Esophagus (tissue), 2 donors: ENCODE results near the gene ARHGAP10. TPM values are rescaled to one million over a fixed set of nuclear protein-coding genes. Genes with fewer than 3 reads are reported as not detected.
"Not testable (repeated sequence)": the region's sequence is repeated elsewhere in the genome, so short reads cannot be mapped to it uniquely, and the experiment has no call there.

Experiments used
- H3K27ac ChIP-seq, 2 donors: one replicate each; pipeline ENCODE4 v1.5.1; 2013; ENCODE audit warnings: low read depth in 2 of 2, mild to moderate bottlenecking in 2 of 2, inconsistent platforms in 1 of 2, low read length in 1 of 2, moderate library complexity in 1 of 2
- H3K27me3 ChIP-seq, 2 donors: one replicate each; pipeline ENCODE4 v1.6.1; 2013; ENCODE audit warnings: low read length in 2 of 2, control low read depth in 1 of 2, mild to moderate bottlenecking in 1 of 2; ENCODE audit not compliant: insufficient read depth in 2 of 2, control insufficient read depth in 1 of 2
- H3K36me3 ChIP-seq, 2 donors: one replicate each; pipeline ENCODE4 v1.6.1; 2013; ENCODE audit warnings: low read length in 1 of 2; ENCODE audit not compliant: control insufficient read depth in 2 of 2, insufficient read depth in 2 of 2
- H3K4me1 ChIP-seq, 2 donors: one replicate each; pipeline ENCODE4 v1.6.1; 2013; ENCODE audit warnings: low read length in 1 of 2; ENCODE audit not compliant: control insufficient read depth in 2 of 2, insufficient read depth in 2 of 2
- H3K4me3 ChIP-seq, 2 donors: one replicate each; pipeline ENCODE4 v1.5.1; 2013; ENCODE audit warnings: low read length in 2 of 2, mild to moderate bottlenecking in 2 of 2, low read depth in 1 of 2, moderate library complexity in 1 of 2
- H3K9me3 ChIP-seq, 2 donors: one replicate each; pipeline ENCODE4 v1.6.1; 2013; ENCODE audit warnings: mild to moderate bottlenecking in 2 of 2, low read depth in 1 of 2, low read length in 1 of 2, moderate library complexity in 1 of 2; ENCODE audit not compliant: control insufficient read depth in 2 of 2, insufficient read depth in 1 of 2
- WGBS, 2 donors: extraction: QIAGEN DNeasy Blood & Tissue Kit; methylation state at CpG; one replicate each; pipeline ENCODE4 v1.1.7; 2013; 5-methylcytosine and 5-hydroxymethylcytosine counted together
- polyA plus RNA-seq, 2 donors: library from polyadenylated mRNA; stranded (reverse); fragments of 200-250 nt; gene quantifications; one replicate each; pipeline ENCODE4 v1.2.3, GENCODE V29; 2013
- donor health status: healthy with polysubstance abuse.
- donor health status: Bipolar disorder and iron deficiency.

Gene ARHGAP10
- polyA plus RNA-seq, 2 donors: 31.2 to 53.9 TPM

DNA sequence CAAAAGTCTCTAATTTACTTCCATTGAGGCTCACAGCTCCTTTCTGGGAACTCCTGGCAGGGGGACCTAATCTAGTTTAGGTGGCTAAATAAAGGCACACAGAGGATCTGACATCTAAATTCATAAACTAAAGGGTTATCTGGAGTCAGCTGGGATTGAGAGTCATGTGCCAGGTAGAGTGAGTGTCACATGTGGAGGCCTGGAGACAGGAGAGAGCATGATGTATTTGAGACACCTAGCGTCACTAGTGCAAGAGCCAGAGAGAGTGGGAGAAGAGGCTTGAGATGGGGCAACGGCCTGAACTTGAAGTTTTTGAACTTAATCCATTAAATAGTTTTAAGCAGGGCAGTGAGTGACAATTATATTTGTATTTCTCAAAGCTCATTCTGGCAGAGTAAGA, 152.6 kb downstream of the ARHGAP10 start:
- no peaks in the 10 kb centered on the region for H3K4me1 ChIP-seq
- no peak overlapping the region for H3K27ac ChIP-seq
- H3K27me3 ChIP-seq: no peaks in the 10 kb centered on the region
- peaks cover 3 to 5% of the 10 kb centered on the region in 2 donors for H3K36me3 ChIP-seq
- WGBS, 2 donors: 97 to 98% methylated on average over 2 of the region's 2 CpGs
- no peaks in the 10 kb centered on the region for H3K9me3 ChIP-seq
- H3K4me3 ChIP-seq: no peak overlapping the region

DNA sequence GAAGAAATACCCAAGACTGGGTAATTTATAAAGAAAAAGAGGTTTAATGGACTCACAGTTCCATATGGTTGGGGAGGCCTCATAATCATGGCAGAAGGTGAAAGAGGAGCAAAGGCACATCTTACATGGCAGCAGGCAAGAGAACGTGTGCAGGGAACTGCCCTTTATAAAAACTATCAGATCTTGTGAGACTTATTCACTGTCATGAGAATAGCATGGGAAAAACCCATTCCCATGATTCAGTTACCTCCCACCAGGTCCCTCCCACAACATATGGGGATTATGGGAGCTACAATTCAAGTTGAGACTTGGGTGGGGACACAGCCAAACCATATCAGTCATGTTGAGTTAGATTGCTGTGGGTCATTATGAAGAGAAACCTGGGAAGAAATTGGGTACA, 153.3 kb downstream of the ARHGAP10 start:
- H3K27me3 ChIP-seq, H3K9me3 ChIP-seq, H3K4me1 ChIP-seq, H3K36me3 ChIP-seq, H3K4me3 ChIP-seq, H3K27ac ChIP-seq: not testable (repeated sequence)
- WGBS, 2 donors: 97 to 100% methylated on average over 1 of the region's 1 CpG

DNA sequence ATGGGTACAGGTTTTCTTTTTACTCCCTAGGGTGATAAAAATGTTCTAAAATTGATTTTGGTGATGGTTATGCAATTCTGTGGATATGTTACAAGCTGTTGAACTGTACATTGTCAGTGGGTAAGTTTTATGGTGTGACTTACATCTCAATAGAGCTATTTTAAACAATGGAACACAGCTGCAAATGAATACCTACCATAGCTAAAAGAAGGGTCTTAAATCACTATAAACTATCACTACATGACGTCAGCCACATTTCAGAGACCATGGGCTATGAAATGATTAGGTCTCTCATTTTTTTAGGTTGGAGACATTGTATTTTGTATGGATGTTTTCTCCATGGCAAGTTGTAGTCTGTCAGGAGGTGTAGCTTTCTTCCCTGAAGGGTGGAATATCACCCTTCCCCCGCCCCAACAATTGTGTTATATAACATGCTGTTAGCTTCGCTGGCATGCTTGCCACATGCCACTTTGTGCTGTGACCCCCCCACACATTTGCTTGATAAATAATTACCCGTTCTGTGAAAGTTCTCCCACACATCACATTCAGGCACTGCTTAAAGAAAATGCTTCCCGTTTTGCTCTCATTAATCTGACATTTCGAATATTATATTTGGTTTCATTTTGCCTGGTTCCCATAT, 159.7 kb downstream of the ARHGAP10 start:
- WGBS, 2 donors: 89 to 90% methylated on average over 6 of the region's 6 CpGs
- Histone ChIP-seq H3K27ac (no peak overlapping the region), H3K9me3 (no peaks in the 10 kb centered on the region), H3K4me1 (no peaks in the 10 kb centered on the region), H3K27me3 (no peaks in the 10 kb centered on the region), H3K36me3 (peaks cover 3% of the 10 kb centered on the region in 2 donors), H3K4me3 (no peak overlapping the region)

DNA sequence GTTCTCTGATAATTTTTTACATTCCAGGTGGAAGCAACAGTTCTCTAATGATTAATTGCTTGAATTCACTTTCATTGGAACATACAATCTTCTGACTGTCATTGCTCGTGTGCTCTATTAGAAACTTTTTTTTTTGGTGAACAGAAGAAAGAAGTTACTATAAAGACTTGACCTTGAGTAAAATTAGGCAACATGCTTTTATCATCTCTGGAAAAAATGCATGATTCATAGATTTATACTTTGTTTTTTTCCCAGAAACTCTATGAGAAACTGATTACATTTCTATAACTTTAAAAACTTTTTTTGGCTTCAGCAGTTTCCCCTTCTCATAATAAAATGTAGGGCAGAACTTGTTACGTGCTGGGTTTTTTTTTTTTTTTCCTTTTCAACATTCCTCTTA, 167.6 kb downstream of the ARHGAP10 start:
- Histone ChIP-seq H3K27ac (no peak overlapping the region), H3K4me1 (peaks cover 0 to 2% of the 10 kb centered on the region in 2 donors), H3K36me3 (no peaks in the 10 kb centered on the region), H3K9me3 (no peaks in the 10 kb centered on the region), H3K27me3 (no peaks in the 10 kb centered on the region), H3K4me3 (no peak overlapping the region)
- 45 to 50% methylated on average over 2 of the region's 2 CpGs for WGBS, 2 donors

DNA sequence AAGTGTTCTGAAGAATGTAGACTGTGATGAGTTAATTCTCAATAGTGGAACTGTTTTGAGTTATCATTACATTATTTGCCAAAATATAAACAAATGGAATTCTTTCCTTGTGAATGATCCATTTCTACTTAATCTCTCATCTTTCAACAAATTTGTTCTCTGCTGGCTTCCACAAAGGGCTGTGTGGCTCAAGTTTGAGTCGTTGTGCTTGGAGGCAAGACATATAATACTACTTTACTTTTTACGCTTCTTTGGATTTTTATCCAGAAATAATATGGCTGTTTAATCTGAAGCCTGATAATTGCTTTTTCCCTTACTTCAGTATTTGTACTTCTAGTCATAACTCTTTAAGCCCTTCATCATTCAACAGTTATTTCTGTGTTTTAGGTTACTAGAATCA, 169.5 kb downstream of the ARHGAP10 start:
- H3K4me1 ChIP-seq: peaks cover 0 to 2% of the 10 kb centered on the region in 2 donors
- no peaks in the 10 kb centered on the region for H3K27me3 ChIP-seq
- no peak overlapping the region for H3K27ac ChIP-seq
- no peaks in the 10 kb centered on the region for H3K36me3 ChIP-seq
- 26 to 31% methylated on average over 2 of the region's 2 CpGs for WGBS, 2 donors
- no peaks in the 10 kb centered on the region for H3K9me3 ChIP-seq
- no peak overlapping the region for H3K4me3 ChIP-seq

DNA sequence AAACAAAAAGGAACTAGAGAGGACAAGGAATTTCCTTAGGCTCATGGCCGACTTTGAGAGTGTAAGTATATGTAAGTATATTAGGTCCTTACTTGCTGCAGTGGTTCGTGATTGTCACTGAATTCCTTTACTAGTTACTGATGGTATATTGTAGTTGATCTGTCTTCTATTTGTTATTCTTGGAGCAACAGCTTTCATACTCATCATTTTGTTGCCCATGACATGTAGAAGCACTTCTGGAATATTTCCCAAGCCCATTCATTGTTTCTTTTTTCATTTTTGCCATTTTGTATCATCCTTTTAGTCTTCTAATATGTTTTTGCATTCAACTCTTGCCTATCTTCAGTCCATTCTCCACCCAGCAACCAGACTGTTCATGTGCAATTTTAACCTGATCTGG, 170.0 kb downstream of the ARHGAP10 start:
- Histone ChIP-seq H3K36me3 (no peaks in the 10 kb centered on the region), H3K9me3 (no peaks in the 10 kb centered on the region), H3K27me3 (no peaks in the 10 kb centered on the region), H3K4me1 (peaks cover 0 to 2% of the 10 kb centered on the region in 2 donors), H3K27ac (no peak overlapping the region), H3K4me3 (no peak overlapping the region)
- WGBS, 2 donors: 78% methylated on average over 2 of the region's 2 CpGs

DNA sequence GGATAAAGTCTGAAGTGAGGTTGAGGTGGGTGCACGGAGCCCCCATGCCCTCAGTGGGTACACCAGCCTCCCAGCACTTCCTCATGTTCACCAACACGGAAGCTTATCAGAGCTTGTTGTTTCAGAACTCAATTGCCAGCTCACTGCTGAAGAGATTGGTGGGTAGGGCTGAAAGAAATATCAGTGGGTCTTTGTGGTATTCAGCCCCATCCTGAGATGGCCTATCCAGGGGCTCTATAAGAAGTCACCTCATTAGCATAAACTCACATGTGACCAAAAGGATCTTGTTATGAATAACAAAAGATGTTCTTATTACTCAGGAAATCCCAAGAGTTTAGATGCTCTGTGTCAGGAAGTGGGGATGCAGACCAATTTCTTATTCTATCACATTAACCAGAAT, 177.3 kb downstream of the ARHGAP10 start:
- Histone ChIP-seq H3K9me3 (no peaks in the 10 kb centered on the region), H3K27ac (no peak overlapping the region), H3K4me3 (no peak overlapping the region), H3K4me1 (no peaks in the 10 kb centered on the region), H3K27me3 (no peaks in the 10 kb centered on the region), H3K36me3 (peaks cover 3 to 5% of the 10 kb centered on the region in 2 donors)
- WGBS, 2 donors: 43 to 52% methylated on average over 2 of the region's 2 CpGs

DNA sequence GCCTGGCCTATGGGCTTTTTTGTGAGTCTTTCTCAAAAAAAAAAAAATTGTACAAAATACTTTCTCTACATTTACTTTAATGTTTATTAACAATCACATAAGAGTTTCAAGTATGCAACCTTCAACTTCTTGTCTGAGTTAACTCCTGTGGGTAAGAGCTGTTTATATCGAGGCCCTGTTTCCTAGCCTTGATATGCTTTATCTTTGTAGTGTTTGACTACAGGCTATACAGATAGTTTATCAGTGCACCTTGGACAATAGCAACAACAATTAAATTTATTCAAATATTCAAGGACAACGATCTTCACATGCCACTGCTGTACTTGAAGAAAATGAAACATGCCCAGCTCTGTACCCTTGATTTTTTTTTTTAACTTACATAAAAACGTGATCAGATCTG, 178.4 kb downstream of the ARHGAP10 start:
- no peaks in the 10 kb centered on the region for H3K4me1 ChIP-seq
- H3K27me3 ChIP-seq: no peaks in the 10 kb centered on the region
- WGBS, 2 donors: 55 to 62% methylated on average over 3 of the region's 3 CpGs
- no peak overlapping the region for H3K27ac ChIP-seq
- peaks cover 5% of the 10 kb centered on the region in 2 donors for H3K36me3 ChIP-seq
- H3K9me3 ChIP-seq: no peaks in the 10 kb centered on the region
- no peak overlapping the region for H3K4me3 ChIP-seq

DNA sequence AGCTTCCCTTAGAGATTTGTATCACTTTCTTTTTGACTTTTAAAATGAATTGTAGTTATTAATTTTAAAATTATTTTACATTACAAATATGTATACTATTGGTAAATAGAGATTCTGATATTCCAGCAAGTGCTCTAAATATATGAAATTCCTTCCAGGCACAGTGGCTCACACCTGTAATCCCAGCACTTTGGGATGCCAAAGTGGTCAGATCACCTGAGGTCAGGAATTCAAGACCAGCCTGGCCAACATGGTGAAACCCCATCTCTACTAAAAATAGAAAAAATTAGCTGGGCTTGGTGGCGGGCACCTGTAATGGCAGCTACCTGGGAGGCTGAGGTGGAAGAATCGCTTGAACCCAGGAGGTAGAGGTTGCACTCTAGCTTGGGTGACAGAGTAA, 180.2 kb downstream of the ARHGAP10 start:
- H3K27me3 ChIP-seq: not testable (repeated sequence)
- WGBS, 2 donors: 96 to 98% methylated on average over 2 of the region's 2 CpGs

DNA sequence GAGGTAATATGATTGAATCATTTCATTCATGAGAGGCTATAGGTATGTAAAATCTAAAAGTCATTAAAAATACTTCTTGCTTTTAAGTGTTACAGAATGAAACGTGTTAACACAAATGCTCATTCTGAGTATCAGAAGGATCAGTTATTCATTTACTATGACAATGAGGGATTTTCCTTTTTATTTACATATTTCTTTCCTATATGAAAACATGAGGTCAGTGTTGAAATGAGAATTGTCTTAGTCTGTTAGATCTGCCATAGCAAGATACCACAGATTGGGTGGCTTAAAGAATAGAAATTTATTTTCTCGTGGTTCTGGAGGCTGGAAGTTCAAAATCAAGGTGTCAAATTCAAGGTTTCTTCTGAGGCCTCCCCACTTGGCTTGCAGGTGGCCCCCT, 181.2 kb downstream of the ARHGAP10 start:
- Histone ChIP-seq H3K36me3 (peaks cover 5 to 9% of the 10 kb centered on the region in 2 donors), H3K9me3 (no peaks in the 10 kb centered on the region)
- 85% methylated on average over 2 of the region's 2 CpGs for WGBS, 2 donors

More for the DNA sequence above, 180.2 kb downstream of the ARHGAP10 start:
- not testable (repeated sequence) for H3K27ac ChIP-seq, H3K4me3 ChIP-seq, H3K9me3 ChIP-seq, H3K36me3 ChIP-seq, H3K4me1 ChIP-seq

More for the DNA sequence above, 181.2 kb downstream of the ARHGAP10 start:
- Histone ChIP-seq H3K27me3 (no peaks in the 10 kb centered on the region), H3K4me3 (no peak overlapping the region), H3K4me1 (no peaks in the 10 kb centered on the region), H3K27ac (no peak overlapping the region)
